GM10847 (cell line): ENCODE data around the gene CNTNAP5.

Experiments
- POLR2A ChIP-seq: IDR thresholded peaks from 2 replicates; pipeline ENCODE4 v1.6.1; 2011; ENCODE audit not compliant: insufficient read length; ENCODE audit errors: extremely low read depth

CNTNAP5 gene

DNA sequence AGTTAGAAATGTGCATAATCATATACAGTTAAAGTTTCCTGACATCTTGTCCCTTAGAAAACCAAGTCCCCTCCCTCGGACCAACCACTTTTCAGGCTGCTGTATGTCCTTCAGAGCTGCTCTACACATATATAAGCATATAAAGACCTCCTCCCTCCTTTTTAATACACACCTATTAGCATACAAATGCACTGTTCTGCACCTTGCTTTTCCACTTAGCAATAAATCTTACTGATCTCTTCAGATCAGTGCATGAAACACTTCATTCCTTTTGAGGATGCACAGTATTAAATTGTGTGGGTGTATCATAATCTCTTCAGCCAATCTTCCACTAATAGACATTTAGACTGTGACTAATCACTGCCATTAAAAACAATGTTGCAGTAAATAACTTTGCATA lies 79.8 kb downstream of the CNTNAP5 start:
- no peak for TF ChIP-seq POLR2A

DNA sequence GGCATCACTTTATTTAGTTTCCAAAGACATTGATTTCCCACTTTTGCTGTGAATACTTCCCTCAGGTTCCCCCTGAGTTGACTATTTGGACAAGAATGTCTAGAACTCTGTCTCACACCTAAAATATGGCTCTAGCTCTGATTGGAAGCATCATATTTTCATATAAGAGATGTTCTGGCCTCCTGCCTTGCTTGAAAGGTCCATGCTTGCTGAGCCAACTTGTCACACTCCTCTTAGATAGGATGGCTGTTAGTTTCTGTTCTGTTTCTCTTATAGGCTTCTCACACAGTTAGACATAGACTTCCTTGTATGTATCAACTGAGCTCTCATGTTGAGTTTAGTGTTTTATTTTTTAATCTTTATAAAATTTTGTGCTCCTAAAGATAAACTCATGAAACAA lies 87.1 kb downstream of the CNTNAP5 start:
- no peak for TF ChIP-seq POLR2A

DNA sequence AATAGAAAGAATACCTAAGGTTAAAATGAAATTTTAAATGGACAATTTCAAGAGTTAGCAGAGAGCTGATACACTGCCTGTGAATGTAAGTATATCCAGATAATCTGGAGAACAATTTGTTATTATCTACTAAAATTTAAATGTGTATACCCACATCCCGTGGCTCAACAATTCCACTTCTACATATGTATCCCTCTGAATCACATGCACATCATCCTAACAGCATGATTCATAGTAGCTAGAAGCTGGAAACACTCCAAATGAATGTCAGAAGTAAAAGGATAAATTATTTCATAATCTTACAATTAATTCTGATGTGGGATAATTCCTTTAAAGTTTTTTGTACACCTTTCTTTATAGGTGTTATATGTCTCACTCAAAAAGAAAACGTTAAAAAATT lies 87.9 kb downstream of the CNTNAP5 start:
- no peak for TF ChIP-seq POLR2A

DNA sequence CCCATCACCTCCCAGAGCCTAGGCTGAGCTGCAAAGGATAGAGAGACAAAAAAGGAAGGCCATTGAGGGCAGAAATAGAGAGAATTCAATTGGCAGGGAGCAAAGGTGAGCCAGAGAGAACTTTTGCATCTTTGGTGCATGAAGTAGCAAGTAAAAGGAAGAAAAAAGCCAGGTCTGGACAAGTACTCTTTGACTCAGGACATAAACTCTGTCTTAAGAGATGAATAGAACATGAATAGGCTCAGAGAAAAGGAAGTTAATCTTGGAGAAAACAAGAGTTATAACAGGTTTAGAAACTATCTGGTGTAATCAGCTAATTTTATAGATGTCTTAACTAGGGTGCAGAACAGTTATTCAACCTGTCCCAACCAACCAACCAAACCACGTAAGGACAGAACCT lies 95.2 kb downstream of the CNTNAP5 start:
- no peak for TF ChIP-seq POLR2A

DNA sequence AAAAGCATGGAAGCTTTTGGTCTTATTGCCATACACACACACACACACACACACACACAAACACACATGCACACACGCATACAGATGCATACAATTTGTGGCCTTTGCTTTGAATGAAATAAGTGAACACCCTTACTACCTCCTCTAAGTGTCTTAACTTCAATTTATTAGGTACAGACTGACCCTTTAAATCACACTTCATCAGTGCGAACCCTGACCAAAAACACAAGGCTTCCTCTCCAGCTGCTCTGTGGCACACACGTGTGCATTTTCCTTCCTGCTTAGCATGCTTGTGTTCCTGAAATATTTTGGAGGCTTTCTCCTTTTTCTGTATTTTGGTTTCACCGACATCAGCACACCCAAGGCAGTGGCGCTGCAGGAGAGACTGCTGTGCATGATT lies 96.0 kb downstream of the CNTNAP5 start:
- TF ChIP-seq POLR2A, result no peak

DNA sequence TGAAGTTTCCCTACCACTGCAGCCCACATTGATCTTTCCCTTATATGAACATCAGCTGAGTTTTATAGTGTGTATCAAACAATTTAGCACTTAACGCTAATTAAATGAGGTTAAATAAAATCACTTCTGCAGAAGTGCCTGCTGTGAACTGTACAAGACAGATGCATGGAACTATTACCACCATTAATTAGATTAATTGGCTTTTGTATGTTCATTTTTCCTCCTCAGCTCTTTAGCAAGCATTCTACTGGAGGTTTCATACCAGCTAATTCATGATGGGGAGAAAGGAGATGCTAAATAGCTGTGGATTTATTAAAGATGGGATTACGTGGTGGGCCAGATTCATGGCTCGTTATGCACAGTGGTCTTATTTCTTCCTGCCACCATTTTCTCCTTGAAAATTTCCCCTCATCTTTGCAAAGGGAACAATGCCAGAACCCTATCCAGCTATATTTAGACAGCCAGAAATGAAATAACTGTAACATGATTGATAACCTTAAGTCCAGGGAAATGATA lies 96.7 kb downstream of the CNTNAP5 start:
- no peak for TF ChIP-seq POLR2A

DNA sequence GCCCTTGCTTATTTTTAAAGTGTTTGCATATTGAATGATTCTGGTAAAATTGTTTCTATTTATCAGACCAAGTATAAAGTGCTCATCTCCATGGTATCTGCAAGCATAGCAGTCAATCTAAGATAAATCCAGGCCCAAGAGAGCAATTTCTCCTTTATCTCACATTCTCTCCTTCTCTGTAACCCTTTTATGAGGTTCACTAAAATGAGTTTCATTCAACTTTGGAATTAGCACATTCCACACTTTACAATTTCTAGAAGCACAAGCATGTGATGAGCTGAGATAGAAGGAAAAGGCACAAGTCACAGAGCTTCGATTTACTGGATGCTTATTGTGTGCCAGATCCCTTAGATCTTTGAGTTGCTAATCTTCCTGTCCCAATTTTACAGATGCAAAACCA lies 97.3 kb downstream of the CNTNAP5 start:
- no peak for TF ChIP-seq POLR2A

DNA sequence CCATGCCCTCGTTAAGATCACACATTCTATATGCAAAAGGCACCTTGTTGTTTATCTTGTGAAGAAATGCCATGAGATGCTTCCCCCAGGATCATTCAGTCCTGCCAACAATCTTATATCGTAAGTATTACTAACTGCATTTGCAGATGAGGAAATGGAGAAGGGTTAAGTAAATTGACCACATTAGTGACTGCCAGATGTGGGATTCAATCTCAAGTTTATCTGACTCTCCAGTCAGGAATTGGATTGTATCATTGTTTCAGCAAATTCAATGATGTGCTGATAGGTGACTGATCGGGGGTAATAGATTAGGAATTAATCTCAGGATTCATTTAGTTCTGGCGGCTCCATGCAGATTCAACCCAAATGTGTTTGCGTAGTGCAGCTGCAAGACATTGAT lies 106.2 kb downstream of the CNTNAP5 start:
- TF ChIP-seq POLR2A, result no peak

DNA sequence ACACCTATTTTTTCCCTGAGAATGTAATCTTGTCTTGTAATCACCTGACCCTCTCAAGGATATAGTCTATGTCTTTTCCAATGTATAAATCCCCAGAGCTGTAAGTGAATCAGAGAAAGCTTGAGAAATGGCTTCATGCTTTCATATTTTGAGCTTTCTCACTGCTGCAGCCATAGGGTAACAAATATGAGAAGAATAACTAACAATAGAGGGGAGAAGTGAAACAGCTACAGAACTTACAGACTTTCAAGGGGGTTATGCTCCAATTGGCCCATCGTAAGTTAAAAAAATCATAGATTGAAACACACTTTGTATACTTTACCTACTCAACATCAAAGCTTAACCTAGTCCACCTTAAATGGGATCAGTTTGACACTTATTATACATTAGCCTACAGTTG lies 111.0 kb downstream of the CNTNAP5 start:
- TF ChIP-seq POLR2A, result no peak

DNA sequence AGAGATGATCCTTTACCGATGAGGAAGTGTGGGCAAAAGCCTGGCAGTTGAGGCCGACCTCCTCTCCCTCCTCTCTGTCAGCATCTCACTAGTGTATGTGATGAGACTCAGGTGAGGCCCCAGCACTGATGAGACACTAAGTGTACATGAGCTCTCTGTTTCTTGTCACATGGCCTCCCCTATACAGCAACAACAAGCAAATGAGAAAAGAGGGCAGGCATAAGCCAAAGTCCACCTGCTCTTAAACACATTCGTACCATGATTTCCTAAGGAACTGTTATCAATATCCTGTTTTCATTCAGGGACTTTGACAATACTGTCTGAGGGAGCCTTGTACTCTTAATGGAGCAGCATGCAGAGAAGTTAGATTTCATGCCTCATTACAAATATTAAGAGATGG lies 113.0 kb downstream of the CNTNAP5 start:
- TF ChIP-seq POLR2A, result no peak

DNA sequence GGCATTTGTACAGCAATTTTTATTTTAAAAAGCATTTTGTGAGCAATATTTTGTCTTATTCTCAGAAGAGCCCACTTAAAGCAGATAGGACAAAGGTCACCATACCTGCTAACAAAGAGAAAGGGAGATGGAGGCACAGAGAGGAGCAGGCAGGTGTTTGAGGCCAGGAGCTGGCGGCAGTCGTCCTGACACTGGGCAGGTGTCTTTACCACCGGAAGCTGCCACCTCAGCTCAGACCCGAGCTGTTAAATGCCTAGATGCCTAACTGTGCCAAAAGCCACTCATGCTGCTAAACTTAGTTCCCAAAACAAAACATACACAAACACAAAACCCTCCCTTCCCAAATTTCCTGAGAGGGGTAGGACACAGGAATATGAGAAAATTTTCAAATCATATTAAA lies 120.9 kb downstream of the CNTNAP5 start:
- TF ChIP-seq POLR2A, result no peak

DNA sequence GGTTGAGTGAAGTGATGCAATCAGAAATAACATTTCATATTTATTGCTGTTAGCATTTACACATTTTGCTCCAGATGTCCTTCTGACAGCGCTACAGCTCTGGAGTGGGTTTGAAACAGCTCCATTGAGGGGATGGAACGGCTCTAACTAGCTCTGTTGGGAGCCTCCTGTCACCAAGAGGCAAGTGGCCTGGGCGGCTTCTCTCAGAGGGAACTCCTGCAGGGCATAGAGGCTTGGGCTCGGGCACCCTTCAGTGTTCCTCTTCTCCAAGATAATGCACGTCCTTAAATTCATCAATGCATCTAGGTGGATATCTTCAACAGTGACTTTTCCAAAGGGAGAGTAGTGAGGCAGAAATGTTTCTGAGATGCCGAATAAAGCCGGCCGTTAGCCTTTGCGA lies 122.5 kb downstream of the CNTNAP5 start:
- TF ChIP-seq POLR2A, result no peak

DNA sequence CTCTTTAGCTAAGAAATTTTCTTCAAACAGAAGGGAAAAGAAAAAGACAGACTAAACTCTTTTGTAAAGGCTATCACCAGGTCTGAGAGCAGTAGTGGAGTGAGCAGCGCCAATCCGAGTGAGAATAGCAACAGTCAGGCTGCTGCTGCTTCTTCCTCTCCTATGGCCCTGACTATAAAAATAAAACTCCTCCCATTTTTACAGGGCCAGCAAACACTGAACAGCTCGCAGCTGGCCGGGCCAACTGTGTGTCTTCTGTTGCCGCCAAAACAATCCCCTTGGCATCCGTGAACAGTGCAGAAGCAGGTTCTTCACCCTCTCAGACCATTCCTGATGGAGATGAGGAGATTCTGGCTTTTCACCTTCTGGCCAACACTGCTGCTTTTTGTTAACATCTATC lies 124.5 kb downstream of the CNTNAP5 start:
- no peak for TF ChIP-seq POLR2A

DNA sequence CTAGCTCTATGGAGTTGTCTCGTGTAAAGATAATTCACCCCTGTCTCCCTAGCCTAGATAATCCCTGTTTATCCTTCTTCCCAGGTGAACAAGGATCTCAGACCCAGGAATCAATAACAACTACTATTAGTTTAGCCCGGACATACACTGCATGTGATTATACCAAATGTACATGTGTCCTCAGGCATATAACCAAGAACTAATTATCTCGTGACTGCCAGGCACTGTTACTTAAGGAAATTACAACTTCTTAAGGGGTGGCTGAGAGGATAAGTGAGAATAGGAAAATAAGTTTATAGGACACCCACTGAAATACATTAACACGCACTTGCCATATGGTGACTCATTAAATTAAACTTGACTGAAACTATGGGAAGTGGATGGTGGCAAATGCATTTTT lies 126.6 kb downstream of the CNTNAP5 start:
- no peak for TF ChIP-seq POLR2A

DNA sequence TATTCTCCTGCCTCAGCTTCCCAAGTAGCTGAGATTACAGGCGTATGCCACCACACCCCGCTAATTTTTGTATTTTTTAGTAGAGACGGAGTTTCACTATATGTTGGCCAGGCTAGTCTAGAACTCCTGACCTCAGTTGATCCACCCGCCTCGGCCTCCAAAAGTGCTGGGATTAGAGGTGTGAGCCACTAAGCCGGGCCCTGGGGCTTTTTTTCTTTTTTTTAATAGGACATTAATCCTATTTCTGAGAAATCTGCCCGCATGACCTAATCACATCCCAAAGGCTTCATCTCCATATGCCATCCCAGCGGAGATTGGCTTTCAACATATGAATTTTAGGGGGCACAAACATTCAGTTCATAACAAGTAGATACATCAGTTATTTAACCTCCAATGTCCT lies 128.6 kb downstream of the CNTNAP5 start:
- no peak for TF ChIP-seq POLR2A

DNA sequence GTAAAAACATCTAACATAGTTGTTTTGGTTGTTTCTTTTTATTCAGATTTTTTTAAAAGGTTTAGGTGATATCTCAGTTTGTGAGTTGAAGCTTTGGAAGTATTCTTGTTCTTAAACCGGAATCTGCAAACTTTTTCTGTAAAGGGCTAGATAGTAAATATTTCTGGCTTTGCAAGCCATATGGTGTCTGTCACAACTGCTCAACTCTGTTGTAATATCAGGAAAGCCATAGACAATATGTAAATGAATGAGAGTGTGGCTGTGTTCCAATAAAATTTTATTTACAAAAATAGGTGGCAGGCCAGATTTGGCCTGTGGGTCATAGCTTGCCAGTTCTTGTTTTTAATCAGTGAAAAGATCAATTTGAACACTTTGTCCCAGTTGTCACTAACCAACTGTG lies 134.1 kb downstream of the CNTNAP5 start:
- TF ChIP-seq POLR2A, result no peak

DNA sequence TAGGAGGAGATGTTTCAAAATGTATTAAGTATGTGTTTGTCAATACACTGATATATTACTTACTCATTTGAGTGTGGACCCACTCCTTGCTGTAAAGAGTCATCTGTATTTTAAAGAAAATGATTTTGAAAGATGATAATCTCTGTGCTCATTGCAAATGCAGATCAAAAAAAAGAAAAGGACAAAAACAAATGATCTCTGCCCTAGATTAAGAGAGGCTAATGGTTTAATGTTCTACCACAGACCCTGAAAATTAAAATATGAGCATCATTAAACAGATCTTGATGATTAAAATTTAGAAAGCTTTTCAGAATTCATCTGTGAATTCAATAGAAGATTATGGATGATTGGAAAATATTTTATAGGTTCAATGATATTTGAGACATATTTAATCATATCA lies 136.5 kb downstream of the CNTNAP5 start:
- no peak for TF ChIP-seq POLR2A

DNA sequence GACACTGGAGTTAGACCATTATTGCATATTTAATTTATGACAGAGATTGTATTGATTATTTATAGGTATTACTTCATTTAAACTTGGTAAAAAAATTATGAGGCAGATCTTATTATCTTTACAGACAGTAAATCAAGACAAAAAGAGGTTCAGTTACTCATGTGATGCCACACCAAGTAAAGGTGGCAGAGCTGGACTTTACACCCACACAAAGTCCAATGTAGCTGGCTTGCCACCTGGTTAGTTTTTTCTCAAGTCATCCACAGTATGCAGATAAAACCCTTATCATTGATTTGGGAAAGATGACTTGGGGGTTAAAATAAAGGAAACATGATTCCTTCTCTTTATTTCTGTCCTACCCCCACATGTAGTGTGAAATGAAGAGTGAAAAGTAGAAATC lies 137.2 kb downstream of the CNTNAP5 start:
- no peak for TF ChIP-seq POLR2A
